Stimulated activated CD8-positive, alpha-beta memory T cell treated with anti-CD3 and anti-CD28 coated beads, Interleukin-15, amount 100 ng/mL, for 24 hours (primary cell): ENCODE results near the gene NCS1.

Experiments
- DNase-seq: peaks from one replicate; pipeline ENCODE4 v3.0.0-alpha.2; 2020; ENCODE audit warnings: low read depth

NCS1 gene

GRCh38 chr9:130176760-130177159 is 4.6 kb downstream of the NCS1 start:
- DNase-seq: no peak

GRCh38 chr9:130177898-130178805 is 5.9 kb downstream of the NCS1 start:
- no peak for DNase-seq

DNA sequence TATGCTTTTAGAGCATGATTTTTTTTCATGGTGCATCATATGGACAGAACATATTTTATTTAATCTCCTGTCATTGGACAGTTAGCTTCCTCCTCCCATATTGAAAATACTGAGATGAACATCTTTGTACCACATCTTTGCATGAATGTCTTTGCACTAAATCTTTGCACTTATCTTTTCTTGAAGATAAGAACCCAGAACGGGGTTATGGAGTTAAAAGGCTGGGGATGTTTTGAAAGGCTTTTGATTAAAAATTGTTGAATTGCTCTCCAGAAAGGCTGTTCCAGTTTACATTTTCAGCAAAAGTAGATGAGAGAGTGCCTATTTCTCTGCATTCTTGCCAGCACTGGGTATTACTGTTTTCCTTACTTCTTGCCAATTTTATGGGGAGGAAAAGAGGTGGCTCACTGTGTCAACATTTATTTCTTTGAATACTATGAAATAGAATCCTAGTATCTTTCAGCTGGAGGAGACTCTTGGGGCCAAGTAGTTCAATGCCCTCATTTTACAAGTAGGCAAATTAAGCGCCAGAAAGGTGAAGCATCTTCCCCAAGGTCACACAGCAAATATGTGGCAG is 7.2 kb downstream of the NCS1 start:
- no peak for DNase-seq

- no peak for DNase-seq
Observed at GRCh38 chr9:130180516-130180915, 8.3 kb downstream of the NCS1 start.

DNA sequence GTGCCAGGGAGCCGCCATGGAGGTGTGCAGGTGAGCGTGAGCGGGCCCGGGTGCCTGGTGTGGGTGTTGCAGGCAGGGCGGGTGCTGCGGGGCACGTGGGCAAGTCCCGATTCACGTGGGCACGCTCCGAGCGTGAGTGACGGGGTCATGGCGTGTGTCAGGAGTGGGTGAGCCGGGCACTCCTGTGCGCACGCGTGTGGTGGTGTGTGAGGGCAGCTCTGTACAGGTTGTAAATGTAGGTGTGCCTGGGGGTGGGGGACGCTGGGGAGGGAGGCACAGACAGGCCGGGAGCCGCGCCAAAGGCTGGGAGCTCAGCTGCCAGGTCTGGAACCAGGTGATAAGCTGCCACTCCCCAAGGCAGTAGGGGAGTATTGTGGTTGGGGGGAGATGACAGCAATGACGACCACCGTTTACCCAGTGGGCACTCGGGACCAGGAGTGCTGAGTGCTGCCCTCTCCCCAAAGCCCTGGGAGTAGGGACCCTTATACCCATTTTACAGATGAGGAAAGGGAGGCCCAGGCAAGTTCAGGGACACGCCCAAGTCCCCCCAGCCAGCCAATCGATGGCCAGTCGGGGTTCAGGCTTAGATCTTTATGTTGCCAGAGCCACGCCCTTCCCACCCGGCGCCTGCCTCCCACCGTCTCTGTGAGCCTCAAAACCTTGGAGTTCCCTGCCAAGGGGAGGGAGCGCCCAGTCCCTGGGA is 9.6 kb downstream of the NCS1 start:
- DNase-seq: no peak

- no peak for DNase-seq
Observed at GRCh38 chr9:130182381-130182909, 10.2 kb downstream of the NCS1 start.

DNA sequence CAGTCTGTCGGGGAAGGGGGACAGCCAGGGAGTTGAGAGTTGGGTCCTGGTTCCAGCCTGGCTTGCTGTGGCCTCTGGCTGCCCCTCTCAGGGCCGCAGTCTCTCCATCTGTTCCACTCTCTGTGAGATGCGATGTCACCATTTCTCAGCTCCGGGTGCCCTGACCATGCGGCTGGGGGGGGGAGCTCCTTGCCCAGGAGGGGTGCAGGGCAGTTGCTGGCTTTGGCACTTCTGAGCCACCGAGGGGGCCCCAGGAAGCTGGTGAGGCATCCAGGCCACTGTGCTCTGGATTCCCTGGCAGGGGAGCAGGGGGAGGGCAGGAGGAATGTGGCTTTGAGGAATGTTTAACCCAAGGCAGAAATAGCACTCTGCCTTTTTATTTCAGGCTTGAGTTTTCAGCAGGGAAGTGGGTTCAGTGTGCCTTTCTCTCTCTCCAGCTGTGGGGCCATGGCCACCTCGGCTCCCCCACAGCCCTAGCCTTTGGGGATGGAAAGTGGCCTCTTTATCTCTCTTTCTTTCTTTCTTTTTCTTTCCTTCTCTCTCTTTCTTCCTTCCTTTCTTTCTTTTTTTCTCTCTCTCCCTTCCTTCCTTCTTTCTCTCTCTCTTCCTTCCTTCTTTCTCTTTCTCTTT is 11.0 kb downstream of the NCS1 start:
- DNase-seq: no peak

GRCh38 chr9:130185017-130185416 is 12.8 kb downstream of the NCS1 start:
- DNase-seq: no peak

- DNase-seq: no peak
Observed at GRCh38 chr9:130185490-130186031, 13.4 kb downstream of the NCS1 start.

DNA sequence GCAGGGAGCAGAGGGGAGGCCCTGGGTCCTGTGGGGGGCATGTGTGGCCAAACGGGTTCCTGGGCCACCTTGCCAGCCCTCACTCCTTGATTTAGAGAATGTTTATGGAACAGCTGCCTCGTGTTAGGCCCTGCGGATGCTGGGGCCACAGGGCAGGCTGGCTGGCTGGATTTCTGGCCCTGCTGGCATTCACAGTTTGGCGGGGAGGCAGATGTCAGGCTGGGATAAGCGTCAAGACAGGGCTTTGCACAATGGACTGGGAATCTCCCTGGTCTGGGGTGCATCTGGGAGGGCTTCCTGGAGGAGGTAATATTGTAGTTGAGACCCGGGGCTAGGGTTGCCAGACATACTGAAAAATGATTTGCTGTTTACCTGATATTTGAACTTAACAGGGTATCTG is 13.8 kb downstream of the NCS1 start:
- no peak for DNase-seq

DNA sequence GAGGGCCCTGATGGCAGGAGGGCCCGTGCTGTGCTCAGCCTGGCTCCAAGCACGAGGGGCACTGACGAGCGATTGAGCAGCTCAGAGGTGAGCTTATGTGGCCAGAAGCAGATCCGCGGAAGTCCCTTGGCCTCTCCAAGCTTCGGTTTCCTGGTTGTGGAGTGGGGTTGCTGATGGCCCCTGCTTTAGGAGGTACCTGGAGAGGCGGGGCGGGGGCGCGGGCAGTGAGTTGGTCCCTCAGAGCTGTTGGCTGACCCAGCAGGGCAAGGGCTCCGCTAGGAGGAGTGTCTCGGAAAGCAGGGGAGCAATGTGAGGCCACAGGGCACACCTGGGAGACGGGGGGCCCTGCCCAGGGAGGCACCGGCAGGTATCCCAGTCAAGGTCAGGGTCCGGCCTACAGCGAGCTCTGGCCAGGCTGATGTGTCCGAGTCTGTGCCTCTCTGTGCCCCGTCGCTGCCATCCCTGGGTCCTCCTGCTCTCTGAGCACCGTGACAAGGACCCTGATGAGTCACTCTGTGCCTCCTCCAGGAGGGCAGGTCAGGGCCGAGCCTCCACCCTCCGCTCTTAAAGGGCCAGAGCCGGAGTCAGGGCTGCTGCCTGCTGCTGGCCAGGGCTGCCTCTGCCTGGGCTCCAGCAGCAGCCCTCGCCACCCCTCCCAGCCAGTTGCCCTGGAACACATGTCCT is 14.8 kb downstream of the NCS1 start:
- DNase-seq: no peak

DNA sequence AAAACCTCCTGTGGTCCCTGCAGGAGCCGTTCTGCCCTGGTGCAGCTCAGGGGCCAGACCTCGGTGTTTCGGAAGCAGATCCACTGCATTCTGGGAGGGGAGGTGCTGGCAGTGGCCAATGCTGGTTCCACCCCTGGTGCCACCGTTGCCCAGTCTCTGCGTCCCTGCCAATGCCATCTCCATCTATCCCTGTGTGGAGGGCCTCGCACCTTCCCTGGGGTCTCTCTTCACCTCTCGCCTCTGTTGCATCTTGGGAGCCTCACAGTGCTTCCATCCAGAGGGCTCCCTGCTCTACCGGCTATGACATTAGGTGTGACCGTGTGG is 15.3 kb downstream of the NCS1 start:
- no peak for DNase-seq

GRCh38 chr9:130188860-130189481 is 16.8 kb downstream of the NCS1 start:
- no peak for DNase-seq

GRCh38 chr9:130189840-130190239 is 17.6 kb downstream of the NCS1 start:
- no peak for DNase-seq

- DNase-seq: no peak
Observed at GRCh38 chr9:130191068-130191748, 19.0 kb downstream of the NCS1 start.

DNA sequence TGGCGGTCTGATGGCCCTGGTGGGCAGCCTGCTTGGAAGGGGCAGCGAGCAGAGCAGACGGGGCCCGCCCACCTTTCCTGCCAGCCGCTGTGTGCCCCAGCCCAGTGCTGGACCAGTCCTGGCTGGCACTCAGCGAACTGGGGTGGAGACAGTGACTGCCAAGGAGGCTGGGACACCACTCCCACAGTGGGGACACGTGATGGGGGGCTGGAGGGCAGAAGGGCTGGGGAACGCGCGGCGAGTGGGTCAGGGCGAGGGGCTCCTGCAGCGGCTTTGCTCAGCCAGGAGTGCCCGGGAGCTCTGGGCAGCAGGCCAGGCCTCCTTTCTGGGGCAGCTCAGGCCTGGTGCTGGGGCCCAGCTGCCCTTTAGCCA is 19.5 kb downstream of the NCS1 start:
- DNase-seq: no peak

DNA sequence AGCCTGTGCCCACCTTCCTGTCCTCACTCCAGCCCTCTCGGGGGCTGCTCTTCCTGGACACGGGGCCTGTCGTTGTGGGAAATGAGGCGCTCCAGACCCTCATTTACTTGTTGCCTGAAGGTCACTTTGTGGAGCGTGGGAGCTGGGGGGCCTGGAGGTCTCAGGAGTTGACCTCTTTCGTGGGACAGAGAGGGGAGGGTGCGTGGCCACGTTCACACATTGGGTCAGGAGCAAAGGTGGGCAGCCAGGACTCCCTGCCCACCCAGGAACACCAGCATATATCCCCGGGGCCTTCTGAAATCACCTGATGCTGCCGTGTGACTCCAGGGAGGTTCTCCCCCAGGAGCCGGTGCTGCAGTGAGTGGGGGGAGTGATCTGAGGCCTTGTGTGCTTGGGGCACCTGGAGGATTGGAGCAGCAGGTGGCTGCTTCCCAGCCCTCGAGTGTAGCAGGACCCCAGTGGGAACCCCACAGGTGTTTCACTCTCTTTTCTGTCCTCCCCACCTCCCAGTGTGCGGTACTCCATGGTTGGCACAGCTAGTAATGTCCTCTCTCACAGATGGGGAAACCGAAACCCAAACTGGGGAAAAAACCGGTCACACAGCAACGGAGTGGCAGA is 20.3 kb downstream of the NCS1 start:
- DNase-seq: no peak

GRCh38 chr9:130193103-130193502 is 20.9 kb downstream of the NCS1 start:
- no peak for DNase-seq

GRCh38 chr9:130193531-130194377 is 21.6 kb downstream of the NCS1 start:
- no peak for DNase-seq
